Sigmoid colon (tissue), 4 donors: Measurements from ENCODE around the gene SH2B3.

Experiments
- CTCF ChIP-seq, 4 experiments: fragments of 450-650 bp in 3 of 4; fragments of 200-600 bp in 1 of 4; IDR thresholded peaks; one replicate each; pipeline ENCODE4 v1.5.1; 2016 to 2019; ENCODE audit warnings: antibody characterized with exemption in 4 of 4, mild to moderate bottlenecking in 3 of 4, moderate library complexity in 2 of 4
- EP300 ChIP-seq, 4 donors: sonication (generic); formaldehyde crosslinking; IDR thresholded peaks; one replicate each; pipeline ENCODE4 v1.6.1; 2017; ENCODE audit warnings: antibody characterized with exemption in 4 of 4
- POLR2A ChIP-seq, 2 donors: fragments of 450-650 bp; IDR thresholded peaks; one replicate each; pipeline ENCODE4 v1.6.1; 2016; ENCODE audit warnings: antibody characterized with exemption in 2 of 2, mild to moderate bottlenecking in 2 of 2, moderate library complexity in 2 of 2
- POLR2AphosphoS5 ChIP-seq, 4 donors: sonication (generic); formaldehyde crosslinking; IDR thresholded peaks; one replicate each; pipeline ENCODE4 v1.6.1; 2017; ENCODE audit warnings: antibody characterized with exemption in 4 of 4

DNA sequence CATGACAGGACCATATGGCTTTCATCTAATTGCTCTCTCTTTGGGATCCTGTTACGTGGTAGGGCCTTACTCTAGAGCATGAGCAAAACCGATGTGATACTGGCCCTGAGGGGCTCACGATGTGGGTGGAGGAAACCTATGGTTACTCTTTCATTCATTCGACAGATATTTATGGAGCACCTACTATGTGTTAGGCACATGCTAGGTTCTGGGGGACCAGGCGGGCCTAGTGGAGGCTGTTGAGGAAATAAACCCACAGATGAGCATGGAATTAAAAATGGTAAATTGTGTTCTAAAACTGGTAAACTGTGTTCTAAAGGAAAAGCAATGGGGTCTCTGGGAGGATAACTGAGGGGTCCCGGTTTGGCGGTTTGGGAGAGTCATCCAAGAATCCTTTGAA is 14.8 kb downstream of the SH2B3 start:
- no peak for TF ChIP-seq CTCF (IDR thresholded peaks at IDR 0.05)
- no peak for TF ChIP-seq POLR2A (IDR thresholded peaks at IDR 0.05)
- TF ChIP-seq POLR2AphosphoS5 (IDR thresholded peaks at IDR 0.05): no peak
- TF ChIP-seq EP300 (IDR thresholded peaks at IDR 0.05): no peak
